ENCODE results near the gene GTF2H3. TPM values are rescaled to one million over a fixed set of nuclear protein-coding genes. Genes with fewer than 3 reads are reported as not detected.

Gene GTF2H3
- polyA plus RNA-seq, 1 of the 3 experiments (the other 2 are of a cell fraction) = 22.4 TPM

DNA sequence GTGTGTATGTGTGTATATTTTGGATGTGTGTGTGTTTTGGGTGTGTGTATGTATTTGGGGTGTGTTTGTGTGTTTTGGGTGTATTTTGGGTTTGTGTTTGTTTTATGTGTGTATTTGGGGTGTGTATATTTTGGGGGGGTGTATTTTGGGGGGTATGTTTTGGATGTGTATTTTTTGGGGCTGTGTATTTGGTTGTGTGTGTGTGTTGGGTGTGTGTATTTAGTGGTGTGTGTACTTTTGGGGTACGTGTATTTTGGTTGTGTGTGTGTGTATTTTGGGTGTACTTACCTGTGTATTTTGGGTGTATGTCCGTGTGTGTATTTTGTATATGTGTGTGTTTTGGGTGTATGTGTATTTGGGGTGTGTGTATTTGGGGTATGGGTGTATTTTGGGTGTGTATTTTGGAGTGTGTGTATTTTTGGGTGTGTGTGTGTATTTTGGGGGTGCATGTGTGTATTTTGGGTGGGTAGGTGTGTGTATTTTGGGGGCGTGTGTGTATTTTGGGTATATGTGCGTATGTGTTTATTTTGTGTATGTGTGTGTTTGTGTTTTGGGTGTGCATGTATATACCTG, 20.6 kb downstream of the GTF2H3 start:
- Histone ChIP-seq H3K4me2 (no peak overlapping the region), H3K9me2 (no peaks in the 10 kb centered on the region), H4K20me1 (ENCODE audit: insufficient read depth) (no peaks in the 10 kb centered on the region), H3K36me3 (replicated peaks in 1 of 2; ENCODE audit: control insufficient read depth in 1 of 2, insufficient read depth in 2 of 2, low read length in 1 of 2) (peaks cover 49 to 52% of the 10 kb centered on the region in 2 experiments), H3F3A (replicated peaks; ENCODE audit: insufficient read depth) (peaks cover 10% of the 10 kb centered on the region), H3K27me3 (ENCODE audit: insufficient read depth) (no peaks in the 10 kb centered on the region), H3K9ac (no peak overlapping the region), H2AFZ (ENCODE audit: low read depth) (no peak overlapping the region), H3K9me3 (no peaks in the 10 kb centered on the region), H3K4me1 (ENCODE audit: control insufficient read depth in 1 of 2, insufficient read depth in 2 of 2, low read depth in 1 of 2, low read length in 1 of 2) (no peaks in the 10 kb centered on the region), H3K79me2 (ENCODE audit: insufficient read depth) (no peaks in the 10 kb centered on the region), H3K4me3 (ENCODE audit: low read depth in 2 of 2, low read length in 1 of 2) (no peak overlapping the region), H3K27ac (ENCODE audit: low read depth in 2 of 2, low read length in 1 of 2) (no peak overlapping the region)
- 96% methylated on average over 4 of the region's 4 CpGs for WGBS (ENCODE audit: low lambda C conversion rate)
- TF ChIP-seq SMC3 (IDR thresholded peaks at IDR 0.05; ENCODE audit: low read depth, low read length) = no peak
- TF ChIP-seq, protein P1, sequence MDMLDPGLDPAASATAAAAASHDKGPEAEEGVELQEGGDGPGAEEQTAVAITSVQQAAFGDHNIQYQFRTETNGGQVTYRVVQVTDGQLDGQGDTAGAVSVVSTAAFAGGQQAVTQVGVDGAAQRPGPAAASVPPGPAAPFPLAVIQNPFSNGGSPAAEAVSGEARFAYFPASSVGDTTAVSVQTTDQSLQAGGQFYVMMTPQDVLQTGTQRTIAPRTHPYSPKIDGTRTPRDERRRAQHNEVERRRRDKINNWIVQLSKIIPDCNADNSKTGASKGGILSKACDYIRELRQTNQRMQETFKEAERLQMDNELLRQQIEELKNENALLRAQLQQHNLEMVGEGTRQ (IDR thresholded peaks at IDR 0.05; ENCODE audit: borderline replicate concordance, low read depth, low read length) = no peak
- TF ChIP-seq, protein P2, sequence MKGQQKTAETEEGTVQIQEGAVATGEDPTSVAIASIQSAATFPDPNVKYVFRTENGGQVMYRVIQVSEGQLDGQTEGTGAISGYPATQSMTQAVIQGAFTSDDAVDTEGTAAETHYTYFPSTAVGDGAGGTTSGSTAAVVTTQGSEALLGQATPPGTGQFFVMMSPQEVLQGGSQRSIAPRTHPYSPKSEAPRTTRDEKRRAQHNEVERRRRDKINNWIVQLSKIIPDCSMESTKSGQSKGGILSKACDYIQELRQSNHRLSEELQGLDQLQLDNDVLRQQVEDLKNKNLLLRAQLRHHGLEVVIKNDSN (IDR thresholded peaks at IDR 0.05; ENCODE audit: borderline replicate concordance, low read depth) = no peak
- TF ChIP-seq RXRA (IDR thresholded peaks at IDR 0.05; ENCODE audit: borderline replicate concordance, low read depth) = no peak
- TF ChIP-seq CHD2 (IDR thresholded peaks at IDR 0.05; ENCODE audit: low read length, partially characterized antibody) = no peak
- TF ChIP-seq EP300 (IDR thresholded peaks at IDR 0.05; ENCODE audit: borderline replicate concordance in 1 of 2, low read depth in 1 of 2, low read length in 1 of 2) = no peak
- no peak for TF ChIP-seq GATA2 (CRISPR knock-in tag; IDR thresholded peaks at IDR 0.05)
- no peak for TF ChIP-seq RAD21 (IDR thresholded peaks at IDR 0.05; ENCODE audit: low read length)
- ChIA-PET POLR2A (no interaction called here), CTCF (no interaction called here)
- DNase-seq = no peak

DNA sequence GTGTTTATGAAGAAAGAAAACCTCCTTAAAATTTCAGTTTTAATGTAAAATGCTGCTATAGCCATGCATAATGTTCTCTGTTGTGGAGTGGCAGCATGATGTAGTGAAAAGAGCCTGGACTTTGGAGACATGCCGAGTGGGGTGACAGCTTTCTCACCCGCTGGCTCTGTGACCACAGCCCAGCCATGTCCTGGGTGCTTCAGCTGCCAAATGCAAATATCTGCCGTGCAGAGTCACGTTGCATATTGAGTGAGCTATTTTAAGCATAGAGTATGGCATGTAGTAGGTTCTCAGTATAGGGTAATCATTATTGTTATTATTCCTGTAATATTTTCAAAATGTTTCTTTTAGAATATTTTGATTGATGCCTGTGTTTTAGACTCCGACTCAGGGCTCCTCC, 21.8 kb downstream of the GTF2H3 start:
- Histone ChIP-seq H3K4me2 (no peak overlapping the region), H3K79me2 (ENCODE audit: insufficient read depth) (no peaks in the 10 kb centered on the region), H3K9me2 (no peaks in the 10 kb centered on the region), H3K9me3 (no peaks in the 10 kb centered on the region), H3K4me3 (ENCODE audit: low read depth in 2 of 2, low read length in 1 of 2) (no peak overlapping the region), H4K20me1 (ENCODE audit: insufficient read depth) (no peaks in the 10 kb centered on the region), H3K4me1 (ENCODE audit: control insufficient read depth in 1 of 2, insufficient read depth in 2 of 2, low read depth in 1 of 2, low read length in 1 of 2) (peaks cover 0 to 5% of the 10 kb centered on the region in 2 experiments; a peak in 1 of 4 replicates), H3K9ac (no peak overlapping the region), H3K36me3 (replicated peaks in 1 of 2; ENCODE audit: control insufficient read depth in 1 of 2, insufficient read depth in 2 of 2, low read length in 1 of 2) (peaks cover 46 to 47% of the 10 kb centered on the region in 2 experiments), H3K27me3 (ENCODE audit: insufficient read depth) (no peaks in the 10 kb centered on the region), H3K27ac (ENCODE audit: low read depth in 2 of 2, low read length in 1 of 2) (no peak overlapping the region), H3F3A (replicated peaks; ENCODE audit: insufficient read depth) (peaks cover 20% of the 10 kb centered on the region), H2AFZ (ENCODE audit: low read depth) (no peak overlapping the region)
- DNase-seq = no peak
- 92% methylated on average over 5 of the region's 5 CpGs for WGBS (ENCODE audit: low lambda C conversion rate)
- POLR2A ChIA-PET = no interaction called here
- TF ChIP-seq EZH2phosphoT487 (IDR thresholded peaks at IDR 0.05; ENCODE audit: borderline replicate concordance, low read depth) (no peak), YY1 (IDR thresholded peaks at IDR 0.05; ENCODE audit: low read depth) (no peak)
- CTCF ChIA-PET = interaction anchor here (0.6 kb wide), 1 partner anchor 15 kb away, joined by 3 read pairs; no protein-coding TSS in a partner anchor

Measured in SK-N-SH (cell line).